Stomach (tissue), 9 donors: ENCODE results near the gene CDC5L. TPM values are rescaled to one million over a fixed set of nuclear protein-coding genes. Genes with fewer than 3 reads are reported as not detected.

Source experiments
- DNase-seq, 2 donors: peaks; one replicate each; pipeline versions ENCODE4 v3.0.0 to v3.0.0-alpha.2; 2013 to 2019
- H3K27ac ChIP-seq, 5 donors: fragments of 200-600 bp in 4 of 5; sonication (generic) in 4 of 5; one replicate each; pipeline ENCODE4 v1.5.1; 2013 to 2019; ENCODE audit warnings: mild to moderate bottlenecking in 1 of 5, moderate library complexity in 1 of 5
- H3K27me3 ChIP-seq, 3 donors: fragments of 200-600 bp; sonication (generic); one replicate each; pipeline ENCODE4 v1.5.1; 2017 to 2019; ENCODE audit warnings: mixed run types in 1 of 3
- H3K36me3 ChIP-seq, 4 donors: fragments of 200-600 bp; sonication (generic); 1 replicate in 3 of 4; 2 replicates in 1 of 4; pipeline ENCODE4 v1.5.1; 2016 to 2019
- H3K4me1 ChIP-seq, 4 donors: fragments of 200-600 bp; sonication (generic); one replicate each; pipeline ENCODE4 v1.5.1; 2016 to 2019
- H3K4me3 ChIP-seq, 4 donors: fragments of 200-600 bp; sonication (generic) in 3 of 4; one replicate each; pipeline ENCODE4 v1.5.1; 2016 to 2019; ENCODE audit warnings: mild to moderate bottlenecking in 1 of 4
- H3K9me3 ChIP-seq, 4 donors: fragments of 200-600 bp; sonication (generic); one replicate each; pipeline ENCODE4 v1.5.1; 2016 to 2019
- EP300 ChIP-seq: sonication (generic); formaldehyde crosslinking; IDR thresholded peaks from one replicate; pipeline ENCODE4 v1.6.1; 2017; ENCODE audit warnings: antibody characterized with exemption
- POLR2A ChIP-seq, 4 donors: fragments of 450-650 bp; IDR thresholded peaks; one replicate each; pipeline ENCODE4 v1.6.1; 2016; ENCODE audit warnings: antibody characterized with exemption in 4 of 4, control low read depth in 2 of 4, mild to moderate bottlenecking in 1 of 4, moderate library complexity in 1 of 4
- POLR2AphosphoS5 ChIP-seq, 3 donors: sonication (generic); formaldehyde crosslinking; IDR thresholded peaks; one replicate each; pipeline ENCODE4 v1.6.1; 2016; ENCODE audit warnings: antibody characterized with exemption in 3 of 3
- WGBS, 5 donors: extraction: QIAGEN DNeasy Blood & Tissue Kit in 3 of 5; methylation state at CpG; one replicate each; pipeline versions ENCODE4 v1.1.5 to v1.1.7; 2013 to 2018; 5-methylcytosine and 5-hydroxymethylcytosine counted together
- intact Hi-C: fragments of 100-400 bp; cut with DNase I; formaldehyde crosslinking; loops from one replicate; pipeline ENCODE4 v1.15.1; 2023; ENCODE audit warnings: low total_unique reads
- polyA plus RNA-seq, 3 donors: library from polyadenylated mRNA; stranded (reverse); fragments of 200-250 nt; gene quantifications; one replicate each; pipeline ENCODE4 v1.2.3, GENCODE V29; 2013
- total RNA-seq, 5 donors: library from RNA; depleted of rRNA; stranded (reverse); fragments of >200 nt; gene quantifications; one replicate each; pipeline versions ENCODE4 v1.1.0 to v1.2.3, GENCODE V29; 2014 to 2016
- TF ChIP-seq, protein P1 (sequence below), 7 experiments: fragments of 450-650 bp in 4 of 7; fragments of 200-600 bp in 3 of 7; sonication (generic) in 3 of 7; IDR thresholded peaks; one replicate each; pipeline ENCODE4 v1.5.1; 2016 to 2019; ENCODE audit warnings: antibody characterized with exemption in 7 of 7, control low read depth in 2 of 7, mild to moderate bottlenecking in 1 of 7
- donor health status: healthy with polysubstance abuse.
- donor health status: Bipolar disorder and iron deficiency.
- donor health status: healthy.

CDC5L gene
- total and polyA plus RNA-seq, 8 donors, result 4.9 to 29.2 (median 8.2) TPM

DNA sequence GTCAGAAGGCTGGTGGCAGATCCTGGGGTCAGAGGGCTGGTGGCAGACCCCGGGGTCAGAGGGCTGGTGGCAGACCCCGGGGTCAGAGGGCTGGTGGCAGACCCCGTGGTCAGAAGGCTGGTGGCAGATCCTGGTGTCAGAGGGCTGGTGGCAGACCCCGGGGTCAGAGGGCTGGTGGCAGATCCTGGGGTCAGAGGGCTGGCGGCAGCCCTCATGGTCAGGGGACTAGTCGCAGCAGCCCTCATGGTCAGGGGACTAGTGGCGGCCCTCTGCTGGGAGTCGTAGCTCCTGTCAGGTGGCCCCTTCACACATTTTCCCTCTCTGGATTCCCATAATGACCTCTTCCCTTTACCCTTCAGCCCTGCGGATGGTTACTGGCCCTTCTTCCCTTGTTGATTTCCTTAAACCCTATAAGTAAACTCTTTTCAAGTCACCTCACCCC, 86.7 kb downstream of the CDC5L start:
- 86 to 95% (median 91%) methylated on average over 8 to 9 of the region's 9 CpGs for WGBS, 5 donors

DNA sequence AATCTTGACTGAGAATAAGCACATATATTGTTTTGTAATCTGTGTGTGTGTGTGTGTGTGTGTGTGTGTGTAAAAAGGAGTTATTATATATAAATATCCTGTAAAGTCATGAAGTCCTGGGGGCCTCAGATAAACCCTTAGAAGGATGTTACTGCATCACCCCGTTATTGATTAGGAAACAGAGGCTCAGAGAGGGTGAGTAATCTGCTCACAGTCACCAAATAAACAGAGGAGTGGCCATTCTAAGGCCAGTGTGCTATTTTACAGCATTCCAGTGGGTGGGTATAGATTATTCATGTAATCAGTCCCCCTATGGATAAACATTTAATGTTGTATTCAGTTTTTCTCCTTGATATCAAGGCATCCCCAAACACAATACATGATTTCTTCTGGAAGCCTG, 87.1 kb downstream of the CDC5L start:
- Histone ChIP-seq H3K36me3 (no peaks in the 10 kb centered on the region), H3K9me3 (no peaks in the 10 kb centered on the region), H3K4me3 (no peak overlapping the region), H3K27me3 (no peaks in the 10 kb centered on the region), H3K4me1 (peaks cover 6 to 13% (median 9%) of the 10 kb centered on the region in 4 donors), H3K27ac (no peak overlapping the region)
- DNase-seq, result no peak
- WGBS, 5 donors, result 16 to 36% (median 27%) methylated on average over 1 of the region's 1 CpG
- TF ChIP-seq POLR2A (IDR thresholded peaks at IDR 0.05), result no peak
- TF ChIP-seq EP300, result no peak
- no peak for TF ChIP-seq POLR2AphosphoS5 (IDR thresholded peaks at IDR 0.05)
- TF ChIP-seq, protein P1, sequence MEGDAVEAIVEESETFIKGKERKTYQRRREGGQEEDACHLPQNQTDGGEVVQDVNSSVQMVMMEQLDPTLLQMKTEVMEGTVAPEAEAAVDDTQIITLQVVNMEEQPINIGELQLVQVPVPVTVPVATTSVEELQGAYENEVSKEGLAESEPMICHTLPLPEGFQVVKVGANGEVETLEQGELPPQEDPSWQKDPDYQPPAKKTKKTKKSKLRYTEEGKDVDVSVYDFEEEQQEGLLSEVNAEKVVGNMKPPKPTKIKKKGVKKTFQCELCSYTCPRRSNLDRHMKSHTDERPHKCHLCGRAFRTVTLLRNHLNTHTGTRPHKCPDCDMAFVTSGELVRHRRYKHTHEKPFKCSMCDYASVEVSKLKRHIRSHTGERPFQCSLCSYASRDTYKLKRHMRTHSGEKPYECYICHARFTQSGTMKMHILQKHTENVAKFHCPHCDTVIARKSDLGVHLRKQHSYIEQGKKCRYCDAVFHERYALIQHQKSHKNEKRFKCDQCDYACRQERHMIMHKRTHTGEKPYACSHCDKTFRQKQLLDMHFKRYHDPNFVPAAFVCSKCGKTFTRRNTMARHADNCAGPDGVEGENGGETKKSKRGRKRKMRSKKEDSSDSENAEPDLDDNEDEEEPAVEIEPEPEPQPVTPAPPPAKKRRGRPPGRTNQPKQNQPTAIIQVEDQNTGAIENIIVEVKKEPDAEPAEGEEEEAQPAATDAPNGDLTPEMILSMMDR (IDR thresholded peaks at IDR 0.05), result no peak
- intact Hi-C loops, result loop anchor here (10.0 kb wide), 2 partner anchors 1240 to 1460 kb away; no protein-coding TSS in a partner anchor

More for the DNA sequence above, 86.7 kb downstream of the CDC5L start:
- no peak for DNase-seq
- Histone ChIP-seq H3K27ac (no peak overlapping the region), H3K4me3 (no peak overlapping the region), H3K27me3 (no peaks in the 10 kb centered on the region), H3K4me1 (peaks cover 6 to 14% (median 10%) of the 10 kb centered on the region in 4 donors), H3K9me3 (no peaks in the 10 kb centered on the region), H3K36me3 (no peaks in the 10 kb centered on the region)
- TF ChIP-seq POLR2A (IDR thresholded peaks at IDR 0.05) (no peak), POLR2AphosphoS5 (IDR thresholded peaks at IDR 0.05) (no peak), EP300 (no peak)
- TF ChIP-seq, protein P1 (IDR thresholded peaks at IDR 0.05), result no peak
- intact Hi-C loops, result loop anchor here (10.0 kb wide), 2 partner anchors 1241 to 1461 kb away; no protein-coding TSS in a partner anchor

DNA sequence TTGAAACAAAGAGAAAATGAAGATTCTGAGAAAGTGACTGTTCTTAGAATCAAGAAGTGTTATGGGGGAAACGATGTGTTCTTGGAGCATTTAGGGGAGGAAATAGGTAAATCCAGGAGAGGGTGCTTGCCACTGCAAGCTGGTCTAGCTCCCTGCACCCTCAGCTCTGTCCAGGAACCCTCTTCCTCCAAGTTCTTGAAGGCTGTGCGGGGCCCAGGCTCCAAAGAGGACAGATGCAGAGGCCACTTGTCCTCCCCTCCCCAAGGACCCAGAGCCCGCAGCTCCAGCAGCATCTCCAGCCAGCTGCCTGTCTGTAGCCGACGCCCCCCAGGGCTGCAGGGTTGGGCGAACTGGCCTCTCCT, 87.9 kb downstream of the CDC5L start:
- intact Hi-C loops, result loop anchor here (10.0 kb wide), 2 partner anchors 1239 to 1459 kb away; no protein-coding TSS in a partner anchor
- TF ChIP-seq, protein P1 (IDR thresholded peaks at IDR 0.05), result no peak
- TF ChIP-seq EP300 (no peak), POLR2A (IDR thresholded peaks at IDR 0.05) (no peak), POLR2AphosphoS5 (IDR thresholded peaks at IDR 0.05) (no peak)
- peaks cover 6 to 9% (median 7%) of the 10 kb centered on the region in 4 donors for H3K4me1 ChIP-seq
- H3K27ac ChIP-seq, result no peak overlapping the region
- 12 to 24% (median 19%) methylated on average over 2 to 6 of the region's 6 CpGs for WGBS, 5 donors
- no peaks in the 10 kb centered on the region for H3K27me3 ChIP-seq
- DNase-seq, result no peak
- no peaks in the 10 kb centered on the region for H3K9me3 ChIP-seq
- no peaks in the 10 kb centered on the region for H3K36me3 ChIP-seq
- H3K4me3 ChIP-seq, result no peak overlapping the region

DNA sequence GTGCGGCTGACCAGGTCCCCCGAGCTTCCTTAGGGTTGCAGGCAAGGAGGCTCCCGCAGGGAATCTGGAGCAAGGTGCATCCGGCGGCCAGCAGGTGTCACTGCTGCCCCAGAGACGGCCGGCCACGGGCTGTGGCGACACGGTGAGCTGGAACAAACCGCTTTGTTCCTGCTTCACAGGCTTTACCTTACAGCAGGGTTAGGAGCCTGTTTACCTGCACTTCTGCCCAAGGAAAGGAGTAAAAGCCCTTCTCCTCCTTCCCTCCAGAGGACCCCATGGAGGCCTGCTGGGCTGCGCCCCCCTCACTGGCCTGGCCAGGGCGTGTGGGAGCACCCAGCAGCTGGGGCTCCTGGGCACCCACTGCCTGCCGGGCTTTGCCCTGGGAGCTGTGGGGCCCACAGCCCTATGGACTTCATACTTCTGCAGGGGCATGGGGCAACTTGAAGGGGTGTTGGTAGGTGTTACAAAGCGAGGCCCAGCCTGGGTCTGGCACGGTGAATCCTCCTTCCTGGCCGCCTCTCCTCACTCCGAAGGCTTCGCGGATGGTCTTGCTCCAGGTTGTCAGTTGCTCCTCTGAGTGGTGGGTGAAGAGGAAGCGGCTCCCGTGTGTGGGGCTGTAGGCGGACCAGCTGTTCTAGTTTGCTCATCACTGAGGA, 88.4 kb downstream of the CDC5L start:
- 40 to 89% (median 42%) methylated on average over 7 to 23 of the region's 23 CpGs for WGBS, 5 donors
- no peaks in the 10 kb centered on the region for H3K36me3 ChIP-seq
- no peaks in the 10 kb centered on the region for H3K27me3 ChIP-seq
- peak; percentile 82 to 95 for DNase-seq
- no peaks in the 10 kb centered on the region for H3K9me3 ChIP-seq
- no peak overlapping the region for H3K27ac ChIP-seq
- TF ChIP-seq POLR2AphosphoS5 (IDR thresholded peaks at IDR 0.05), result peak in 1 of 3 donors; percentile 33
- TF ChIP-seq EP300, result no peak
- TF ChIP-seq, protein P1 (IDR thresholded peaks at IDR 0.05), result peak in 5 of 7 experiments; percentile 80 to 88 (median 86)
- peaks cover 6 to 9% (median 7%) of the 10 kb centered on the region in 4 donors for H3K4me1 ChIP-seq
- intact Hi-C loops, result loop anchor here (10.0 kb wide), 2 partner anchors 1239 to 1459 kb away; no protein-coding TSS in a partner anchor
- H3K4me3 ChIP-seq, result no peak overlapping the region
